Activated naive CD4-positive, alpha-beta T cell (primary cell): Measurements from ENCODE around the gene ACTL10.

ENCODE experiments used
- DNase-seq, 4 experiments: peaks; one replicate each; lab custom pipeline; 2025; lab: John Stamatoyannopoulos, UW

ACTL10 gene

GRCh38 chr20:33677991-33678702 lies 11.4 kb downstream of the ACTL10 start:
- no peak for DNase-seq

GRCh38 chr20:33679758-33680485 lies 13.2 kb downstream of the ACTL10 start:
- DNase-seq: no peak

DNA sequence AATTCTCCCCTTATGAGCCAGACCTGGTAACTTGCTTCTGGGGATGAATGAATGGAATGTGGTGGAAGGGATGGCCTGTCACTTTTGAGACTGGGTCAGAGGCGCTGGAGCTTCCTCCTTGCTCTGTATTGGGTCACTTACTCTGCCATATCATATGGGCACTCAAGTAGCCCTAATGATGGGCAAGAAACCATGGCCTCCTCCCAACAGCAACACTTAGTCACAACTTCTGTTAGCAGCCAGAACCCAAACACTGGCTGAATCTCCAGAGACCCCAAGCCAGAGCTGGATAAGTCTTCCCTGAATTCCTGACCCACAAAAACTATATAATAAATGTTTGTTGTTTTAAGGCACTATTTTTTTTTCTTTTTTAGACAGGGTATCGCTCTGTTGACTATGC lies 13.9 kb downstream of the ACTL10 start:
- no peak for DNase-seq

DNA sequence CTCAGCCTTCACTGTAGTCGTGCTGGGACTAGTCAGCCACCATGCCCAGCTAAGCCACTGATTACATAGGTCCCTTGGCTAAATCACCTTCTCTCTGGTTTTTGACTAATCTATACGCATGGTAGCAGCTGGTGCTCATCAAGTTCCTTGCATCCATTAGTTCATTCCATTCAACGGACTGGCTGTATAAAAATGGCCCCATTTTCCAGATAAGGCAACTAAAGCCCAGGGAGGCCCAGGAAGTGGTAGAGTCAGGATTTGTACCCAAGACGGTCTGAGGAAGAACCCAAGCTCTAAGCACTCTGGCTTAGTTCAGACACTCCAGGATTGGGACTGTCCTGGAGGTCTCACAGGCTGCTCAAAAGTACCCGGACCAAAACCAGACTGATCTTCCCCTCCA lies 14.5 kb downstream of the ACTL10 start:
- DNase-seq: no peak

DNA sequence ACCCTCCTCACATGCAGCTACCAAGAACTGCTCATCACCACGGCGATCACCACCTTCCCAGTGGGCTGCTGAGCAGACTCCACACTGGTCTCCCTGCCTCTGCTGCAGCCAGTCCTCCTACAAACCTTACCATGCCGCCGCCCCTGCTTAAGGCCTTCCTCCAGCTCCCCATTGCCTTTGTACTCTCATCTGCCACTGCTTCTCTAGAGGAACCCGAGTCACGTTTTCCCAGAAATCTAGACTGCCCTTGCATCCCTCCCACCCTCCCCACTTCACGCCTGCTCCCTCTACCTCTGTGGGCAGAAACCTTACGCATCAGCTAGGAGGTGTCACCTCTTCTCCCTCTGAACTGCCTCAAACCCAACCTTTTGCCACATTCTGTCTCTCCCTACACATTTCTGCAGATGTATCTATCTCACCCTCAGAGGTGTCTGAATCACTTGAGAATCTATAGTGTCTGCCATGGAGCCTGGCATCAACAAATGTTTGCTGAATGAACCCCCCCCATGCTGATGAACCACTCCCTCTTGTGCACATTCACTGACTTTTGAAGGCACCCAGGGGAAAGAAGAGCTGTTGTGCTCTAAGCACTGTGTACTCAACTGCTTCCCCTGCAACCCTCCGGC lies 15.1 kb downstream of the ACTL10 start:
- DNase-seq: no peak

- DNase-seq: no peak
Measured at GRCh38 chr20:33684533-33685327, 18.0 kb downstream of the ACTL10 start.

GRCh38 chr20:33685328-33686099 lies 18.8 kb downstream of the ACTL10 start:
- DNase-seq: no peak

DNA sequence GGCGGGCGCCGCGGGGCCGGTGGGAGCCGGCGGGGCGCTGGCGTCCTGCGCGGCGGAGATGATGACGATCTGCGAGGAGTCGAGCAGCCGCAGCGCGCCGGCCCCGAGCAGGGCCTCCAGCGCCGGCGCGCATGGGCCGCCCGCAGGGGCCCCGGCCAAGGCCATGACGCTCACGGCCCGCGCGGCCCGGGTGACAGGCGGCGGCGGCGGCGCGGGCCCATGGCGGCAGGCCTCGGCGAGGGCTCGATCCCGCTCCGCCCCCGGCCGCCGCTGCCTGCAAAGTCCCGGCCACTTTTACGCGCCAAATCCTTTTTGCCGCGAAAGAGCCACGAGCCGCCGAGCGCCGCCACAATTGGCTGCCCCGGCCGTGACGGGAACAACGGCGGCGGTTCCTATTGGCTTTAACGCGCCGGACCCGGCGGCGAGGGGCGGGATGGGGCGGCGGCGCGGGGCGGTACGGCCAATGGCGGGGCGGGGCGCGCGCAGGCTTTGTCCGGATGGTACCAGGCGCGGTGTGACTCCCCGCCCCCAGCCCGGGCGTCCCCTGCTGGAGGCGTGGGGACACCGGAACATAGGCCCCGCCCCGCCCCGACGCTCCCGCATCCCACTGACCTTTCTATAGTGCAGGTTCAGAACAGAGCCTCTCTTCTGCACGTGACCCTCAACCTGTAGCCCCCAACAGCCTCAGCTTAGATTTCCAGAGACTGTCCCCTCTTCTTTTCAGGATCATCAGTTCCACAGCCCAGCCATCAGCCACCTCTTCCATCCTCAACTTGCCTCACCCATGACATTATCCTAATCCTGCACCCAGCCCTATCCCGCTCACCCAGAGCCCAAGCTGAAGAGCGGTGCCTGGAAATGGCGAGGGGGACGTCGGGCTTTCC lies 19.6 kb downstream of the ACTL10 start, which contains the start of gene E2F1:
TSS of gene E2F1 (minus strand) at position 286 of the 884 bp plus-strand sequence. CDS start at position 165, 121 bp downstream.
- peak; percentile 77 to 91 (median 86) for DNase-seq

DNA sequence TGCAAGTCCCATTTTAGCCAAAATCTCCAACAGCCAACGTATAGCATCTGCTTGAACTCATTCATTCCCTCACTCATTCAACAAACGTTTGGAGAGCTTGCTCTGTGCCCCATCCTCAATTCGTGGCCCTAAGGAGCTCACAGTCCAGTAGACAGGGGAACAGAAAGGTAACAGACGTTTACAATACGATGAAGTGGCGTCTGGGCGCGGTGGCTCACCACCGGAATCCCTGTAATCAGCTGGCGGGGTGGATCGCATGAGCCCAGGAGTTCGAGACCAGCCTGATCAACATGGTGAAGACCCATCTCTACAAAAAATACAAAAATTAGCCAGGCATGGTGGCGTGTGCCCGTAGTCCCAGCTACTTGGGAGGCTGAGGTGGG lies 20.2 kb downstream of the ACTL10 start:
- DNase-seq: no peak

- no peak for DNase-seq
Measured at GRCh38 chr20:33687370-33687915, 20.7 kb downstream of the ACTL10 start.

GRCh38 chr20:33687993-33688937 lies 21.5 kb downstream of the ACTL10 start:
- DNase-seq: no peak

GRCh38 chr20:33688938-33689424 lies 22.2 kb downstream of the ACTL10 start:
- DNase-seq: no peak

DNA sequence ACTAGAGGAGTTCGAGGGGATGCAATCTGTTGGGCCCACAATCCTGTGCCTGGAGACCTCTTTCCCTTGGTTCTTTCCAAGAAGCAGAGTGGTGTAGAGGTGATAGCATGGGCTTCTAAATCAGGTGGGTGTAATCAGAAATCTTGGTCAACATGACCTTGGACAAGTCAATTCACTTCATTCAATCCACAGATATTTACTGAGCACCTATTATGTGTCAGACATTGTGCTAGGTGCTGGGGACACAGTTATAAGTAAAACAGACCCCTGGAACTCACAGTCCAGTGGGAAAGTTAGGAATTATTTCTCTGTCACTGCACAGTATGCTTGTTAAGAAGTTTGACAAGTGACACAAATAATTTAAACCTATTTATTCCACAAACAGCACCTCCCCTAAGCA lies 22.8 kb downstream of the ACTL10 start:
- no peak for DNase-seq

DNA sequence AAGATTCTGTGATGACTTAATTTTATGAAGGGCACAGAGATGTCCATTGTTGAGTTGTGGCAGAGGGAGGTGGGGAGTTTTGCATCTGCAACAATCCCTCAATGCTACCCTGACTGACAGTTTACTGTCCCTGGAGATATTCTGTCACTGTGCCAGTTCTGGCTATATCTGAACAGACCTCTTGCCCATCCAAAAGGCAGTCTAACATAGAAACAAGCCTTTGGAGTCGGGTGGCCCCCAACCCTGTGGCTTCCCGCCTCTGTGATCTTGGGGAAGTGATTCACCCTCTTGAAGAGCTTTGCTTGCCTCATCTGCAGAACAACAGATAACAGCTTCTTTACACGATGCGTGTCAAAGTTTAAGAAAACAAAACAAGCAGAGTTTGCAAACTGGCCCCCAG lies 23.2 kb downstream of the ACTL10 start:
- DNase-seq: peak in 2 of 4 experiments; percentile 37 to 47

- DNase-seq: no peak
Measured at GRCh38 chr20:33693289-33693688, 26.5 kb downstream of the ACTL10 start.

GRCh38 chr20:33693741-33694638 lies 27.2 kb downstream of the ACTL10 start:
- DNase-seq: no peak

- DNase-seq: no peak
Measured at GRCh38 chr20:33694639-33695012, 27.9 kb downstream of the ACTL10 start.

DNA sequence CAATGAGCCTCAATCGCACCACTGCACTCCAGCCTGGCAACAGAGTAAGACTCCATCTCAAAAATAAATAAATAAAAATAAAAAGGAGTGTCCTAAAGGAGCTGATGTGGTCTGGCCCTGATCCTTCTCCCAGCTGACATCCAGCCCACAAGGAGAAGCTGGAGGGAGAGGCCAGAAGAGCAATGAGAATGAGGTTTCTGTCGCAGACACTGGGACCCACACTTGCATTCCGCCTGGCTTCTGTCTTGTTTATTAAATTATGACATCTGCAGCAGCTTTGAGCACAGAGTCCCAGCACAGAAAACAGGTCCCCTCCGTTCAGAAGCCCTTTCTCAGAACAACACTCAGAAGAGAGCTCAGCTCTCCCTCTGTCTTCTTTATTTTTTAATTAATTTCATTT lies 29.7 kb downstream of the ACTL10 start:
- DNase-seq: no peak
